ENCODE measurements around the gene CNST. TPM values are rescaled to one million over a fixed set of nuclear protein-coding genes. Genes with fewer than 3 reads are reported as not detected.
A peak's percentile ranks its signal among the peaks of the same experiment; 100 is the strongest.

The CNST gene
- total and polyA plus RNA-seq, 9 of the 15 experiments (the other 6 are each of a cell fraction or from before 2014, with no cell fraction given) = 17.0 to 55.3 (median 30.8) TPM

GRCh38 chr1:246583448-246584185 lies 17.4 kb downstream of the CNST start:
- peak in 1 of 4 experiments; percentile 62 for DNase-seq (ENCODE audit: extremely low read depth in 1 of 4, low spot score in 3 of 4)
- no TSS peak for BruUV-seq (replicated peaks)
- H3K79me2 ChIP-seq (ENCODE audit: control insufficient read depth, insufficient read depth, low read length) = peaks cover 99% of the 10 kb centered on the region
- 72% methylated on average over 6 of the region's 6 CpGs for WGBS (ENCODE audit: insufficient coverage, low coverage, missing lambda C conversion rate)
- no peaks in the 10 kb centered on the region for H3K9me1 ChIP-seq (ENCODE audit: control insufficient read depth, insufficient read depth, low read length)
- intact Hi-C loops (cut with micrococcal nuclease) = loop anchor here (2.0 kb wide), 1 partner anchor 17 kb away; the partner anchor contains the start of genes CNST and TFB2M
- H3K27ac ChIP-seq (ENCODE audit: extremely low read depth, low read depth, low read length) = peak overlapping the region; percentile 89
- H2AFZ ChIP-seq (ENCODE audit: low read depth, low read length) = no peak overlapping the region
- in situ Hi-C loops (cut with MboI) = no loop called here
- ChIA-PET CTCF (ENCODE audit: low intra/inter-chr PET ratio) (no interaction called here), POLR2A (interaction anchor here (0.7 to 5.7 kb wide), 4 partner anchors 10 to 24 kb away, joined by 3 to 26 read pairs (median 3); partner anchors contain the start of genes CNST and TFB2M)
- H3K9ac ChIP-seq (ENCODE audit: insufficient read depth in 1 of 2, low read depth in 2 of 2, low read length in 2 of 2) = peak overlapping the region; percentile 48 to 64; a peak in 3 of 4 replicates
- no peaks in the 10 kb centered on the region for H4K20me1 ChIP-seq (replicated peaks; ENCODE audit: control insufficient read depth, insufficient read depth, low read length)
- H3K4me3 ChIP-seq = no peak overlapping the region
- ATAC-seq = no peak
- peaks cover 31 to 54% of the 10 kb centered on the region in 2 experiments for H3K4me1 ChIP-seq (replicated peaks in 1 of 2; ENCODE audit: control insufficient read depth in 2 of 2, insufficient read depth in 2 of 2, low read length in 2 of 2)
- H3K36me3 ChIP-seq (ENCODE audit: control insufficient read depth, insufficient read depth, low read length) = peaks cover 44% of the 10 kb centered on the region
- H3K4me2 ChIP-seq (ENCODE audit: insufficient read depth, low read length) = peak overlapping the region; percentile 79
- no peak for FAIRE-seq
- no peaks in the 10 kb centered on the region for H3K9me3 ChIP-seq (replicated peaks; ENCODE audit: control insufficient read depth, insufficient read depth, low read depth, low read length)
- H3K27me3 ChIP-seq (ENCODE audit: control insufficient read depth in 2 of 2, insufficient read depth in 2 of 2, low read length in 2 of 2) = no peaks in the 10 kb centered on the region
- TF ChIP-seq ZNF740 (CRISPR knock-in tag; IDR thresholded peaks at IDR 0.05) (no peak), ZNF740 (tag; IDR thresholded peaks at IDR 0.05) (no peak), RFX1 (IDR thresholded peaks at IDR 0.05) (peak; percentile 18; the same call in 1 of the 2 replicates), SNIP1 (IDR thresholded peaks at IDR 0.05; ENCODE audit: low read depth) (no peak), PBX2 (CRISPR knock-in tag; IDR thresholded peaks at IDR 0.05; ENCODE audit: low read depth) (no peak), PBX2 (tag; conservative IDR thresholded peaks at IDR 0.05; ENCODE audit: low read depth) (peak; percentile 42; the same call in 1 of the 2 replicates), ZNF592 (IDR thresholded peaks at IDR 0.05) (peak; percentile 35; the same call in 1 of the 2 replicates), PTBP1 (IDR thresholded peaks at IDR 0.05; ENCODE audit: low read depth, low read length) (no peak), PHTF2 (CRISPR knock-in tag; IDR thresholded peaks at IDR 0.05) (no peak), NR2C1 (IDR thresholded peaks at IDR 0.05) (peak; percentile 69), NR2C1 (tag; IDR thresholded peaks at IDR 0.05) (peak; percentile 85), NCOA6 (IDR thresholded peaks at IDR 0.05) (no peak), ZNF668 (CRISPR knock-in tag; IDR thresholded peaks at IDR 0.05) (0 out of 2 replicates have a peak, but pooled peaks have one; percentile 23)

Data from K562 (cell line).